CD8-positive, alpha-beta memory T cell (primary cell): ENCODE results near the gene SGK1. TPM values are rescaled to one million over a fixed set of nuclear protein-coding genes. Genes with fewer than 3 reads are reported as not detected.
"Not testable (repeated sequence)": the region's sequence is repeated elsewhere in the genome, so short reads cannot be mapped to it uniquely, and the experiment has no call there.

Source experiments
- CTCF ChIA-PET: fragments of 350-600 bp; sonication (Branson Sonifier 250); formaldehyde crosslinking; loops from one replicate; lab custom pipeline; 2021; ENCODE audit warnings: antibody characterized with exemption; lab: Charles Lee
- POLR2A ChIA-PET: fragments of 350-600 bp; sonication (Branson Sonifier 250); formaldehyde crosslinking; loops from one replicate; lab custom pipeline; 2021; ENCODE audit warnings: antibody characterized with exemption; lab: Charles Lee
- DNase-seq, 5 donors: peaks; one replicate each; pipeline versions ENCODE4 v3.0.0 to v3.0.0-alpha.2; 2020 to 2022; ENCODE audit warnings: mixed read lengths in 1 of 5
- H3K27ac ChIP-seq: one replicate; pipeline ENCODE4 v1.7.0; 2013; ENCODE audit warnings: low read depth, mild to moderate bottlenecking, low read length, moderate library complexity
- H3K27me3 ChIP-seq: 2 replicates; pipeline ENCODE4 v1.7.0; 2013; ENCODE audit warnings: low read length, mild to moderate bottlenecking; ENCODE audit not compliant: insufficient read depth, poor library complexity, severe bottlenecking
- H3K36me3 ChIP-seq: 2 replicates; pipeline ENCODE4 v1.7.0; 2013; ENCODE audit warnings: mild to moderate bottlenecking, low read length, moderate library complexity; ENCODE audit not compliant: insufficient read depth
- H3K4me1 ChIP-seq: 2 replicates; pipeline ENCODE4 v1.7.0; 2013; ENCODE audit warnings: mild to moderate bottlenecking, low read length, moderate library complexity; ENCODE audit not compliant: insufficient read depth
- H3K4me3 ChIP-seq: 2 replicates; pipeline ENCODE4 v1.7.0; 2013; ENCODE audit warnings: mild to moderate bottlenecking, low read length
- H3K9me3 ChIP-seq: 2 replicates; pipeline ENCODE4 v1.7.0; 2013; ENCODE audit warnings: mild to moderate bottlenecking, low read length
- H3K27ac Mint-ChIP-seq, 8 donors: one replicate each; pipeline ENCODE4 v1.8.0; 2020 to 2021; ENCODE audit warnings: mixed read lengths in 8 of 8, mild to moderate bottlenecking in 6 of 8, inconsistent platforms in 3 of 8, moderate library complexity in 3 of 8
- H3K27me3 Mint-ChIP-seq, 2 donors: one replicate each; pipeline ENCODE4 v1.8.0; 2020 to 2021; ENCODE audit warnings: mixed read lengths in 2 of 2, mild to moderate bottlenecking in 1 of 2, moderate library complexity in 1 of 2
- H3K36me3 Mint-ChIP-seq, 3 donors: one replicate each; pipeline ENCODE4 v1.8.0; 2020 to 2021; ENCODE audit warnings: mixed read lengths in 3 of 3, inconsistent platforms in 1 of 3, mild to moderate bottlenecking in 1 of 3
- H3K4me1 Mint-ChIP-seq, 3 donors: one replicate each; pipeline ENCODE4 v1.8.0; 2020 to 2021; ENCODE audit warnings: mixed read lengths in 3 of 3, inconsistent platforms in 1 of 3, mild to moderate bottlenecking in 1 of 3
- H3K4me3 Mint-ChIP-seq, 7 donors: one replicate each; pipeline ENCODE4 v1.8.0; 2020 to 2021; ENCODE audit warnings: mixed read lengths in 7 of 7, mild to moderate bottlenecking in 6 of 7, moderate library complexity in 4 of 7, inconsistent platforms in 2 of 7
- H3K9me3 Mint-ChIP-seq, 5 donors: one replicate each; pipeline ENCODE4 v1.8.0; 2020 to 2022; ENCODE audit warnings: mixed read lengths in 5 of 5, mild to moderate bottlenecking in 3 of 5, moderate library complexity in 2 of 5, inconsistent platforms in 1 of 5
- polyA plus RNA-seq: library from polyadenylated mRNA; unstranded; fragments of 300-500 nt; fragmentation: Illumina TruSeq; gene quantifications from one replicate; pipeline ENCODE4 v1.2.3, GENCODE V29; 2021
- total RNA-seq, 2 experiments: library from RNA; stranded (reverse); gene quantifications; one replicate each; pipeline ENCODE4 v1.2.3, GENCODE V29; 2021

SGK1 gene
- total and polyA plus RNA-seq, 3 experiments from 2014 or later, result 3.8 to 36.7 (median 36.5) TPM

DNA sequence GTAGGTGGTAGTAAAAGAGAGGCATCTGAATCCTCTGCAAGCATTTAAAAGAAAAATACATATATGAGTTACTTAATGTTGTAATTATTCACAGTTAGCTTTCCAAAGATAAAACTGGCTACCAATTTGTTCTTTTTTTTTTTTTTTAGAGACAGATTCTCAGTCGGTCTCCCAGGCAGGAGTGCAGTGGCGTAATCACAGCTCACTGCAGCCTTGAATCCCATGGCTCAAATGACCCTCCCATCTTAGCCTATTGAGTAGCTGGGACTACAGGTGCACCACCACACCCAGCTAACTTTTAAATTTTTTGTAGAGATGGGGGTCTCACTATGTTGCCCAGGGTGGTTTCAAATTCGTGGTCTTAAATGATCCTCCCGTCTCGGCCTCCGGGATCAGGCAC is 36.5 kb downstream of the SGK1 start:
- CTCF ChIA-PET, result interaction anchor here (0.6 to 1.5 kb wide), 2 partner anchors 8 to 35 kb away, joined by 3 to 4 read pairs; no protein-coding TSS in a partner anchor

DNA sequence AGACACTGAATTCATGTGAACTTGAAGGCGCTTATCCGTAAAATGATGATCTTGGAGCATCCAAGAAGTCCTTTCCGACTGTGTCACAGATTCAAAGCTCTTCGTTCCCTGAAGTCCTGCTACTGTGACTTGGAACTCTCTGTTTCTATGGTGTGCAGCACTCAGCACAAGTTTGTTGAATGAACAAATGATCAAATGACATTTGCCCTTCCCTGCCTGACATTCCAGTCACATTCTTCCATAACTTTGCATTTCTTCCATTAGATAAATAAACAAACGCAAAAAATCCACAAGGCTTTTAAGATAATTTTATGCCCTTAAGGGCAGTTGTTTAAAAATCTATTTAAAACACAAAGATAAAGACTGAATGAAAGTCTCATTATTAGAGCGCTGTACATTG is 39.9 kb downstream of the SGK1 start:
- peaks cover 20% of the 10 kb centered on the region for H3K4me1 ChIP-seq
- DNase-seq, result no peak
- Mint-ChIP-seq H3K4me3 (no peak overlapping the region), H3K27ac (no peak overlapping the region), H3K27me3 (no peaks in the 10 kb centered on the region), H3K4me1 (peaks cover 26 to 36% (median 31%) of the 10 kb centered on the region in 3 donors), H3K36me3 (no peaks in the 10 kb centered on the region), H3K9me3 (no peaks in the 10 kb centered on the region)
- POLR2A ChIA-PET, result no interaction called here
- H3K27ac ChIP-seq, result no peak overlapping the region
- CTCF ChIA-PET, result interaction anchor here (0.8 kb wide), 1 partner anchor 25 kb away, joined by 3 read pairs; no protein-coding TSS in a partner anchor
- no peaks in the 10 kb centered on the region for H3K36me3 ChIP-seq
- H3K9me3 ChIP-seq, result no peaks in the 10 kb centered on the region
- no peak overlapping the region for H3K4me3 ChIP-seq
- H3K27me3 ChIP-seq, result no peaks in the 10 kb centered on the region

More for the DNA sequence above, 36.5 kb downstream of the SGK1 start:
- Histone ChIP-seq H3K36me3 (no peaks in the 10 kb centered on the region), H3K27ac (no peak overlapping the region), H3K27me3 (no peaks in the 10 kb centered on the region), H3K9me3 (no peaks in the 10 kb centered on the region), H3K4me3 (no peak overlapping the region), H3K4me1 (peaks cover 15% of the 10 kb centered on the region)
- Mint-ChIP-seq H3K36me3 (no peaks in the 10 kb centered on the region), H3K4me3 (no peak overlapping the region), H3K9me3 (no peaks in the 10 kb centered on the region), H3K4me1 (peaks cover 18 to 27% (median 22%) of the 10 kb centered on the region in 3 donors), H3K27me3 (no peaks in the 10 kb centered on the region), H3K27ac (no peak overlapping the region)
- POLR2A ChIA-PET, result no interaction called here
- DNase-seq, result no peak

DNA sequence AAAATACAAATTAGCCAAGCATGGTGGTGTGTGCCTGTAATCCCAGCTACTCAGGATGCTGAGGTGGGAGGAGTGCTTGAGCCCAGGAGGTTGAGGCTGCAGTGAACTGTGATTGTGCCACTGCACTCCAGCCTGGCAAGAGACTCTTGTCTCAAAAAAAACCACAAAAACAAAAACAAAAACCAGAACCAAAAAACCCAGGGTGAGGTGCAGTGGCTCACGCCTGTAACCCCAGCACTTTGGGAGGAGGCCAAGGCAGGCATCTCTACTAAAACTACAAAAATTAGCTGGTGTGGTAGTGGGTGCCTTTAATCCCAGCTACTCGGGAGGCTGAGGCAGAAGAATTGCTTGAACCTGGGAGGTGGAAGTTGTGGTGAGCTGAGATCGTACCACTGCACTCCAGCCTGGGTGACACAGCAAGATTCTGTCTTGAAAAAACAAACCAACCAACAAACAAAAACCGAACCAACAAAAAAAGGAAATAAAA is 41.0 kb downstream of the SGK1 start:
- not testable (repeated sequence) for H3K27ac ChIP-seq, H3K4me3 ChIP-seq
- peak overlapping the region; percentile 60 to 82 (median 63) for H3K4me3 Mint-ChIP-seq

DNA sequence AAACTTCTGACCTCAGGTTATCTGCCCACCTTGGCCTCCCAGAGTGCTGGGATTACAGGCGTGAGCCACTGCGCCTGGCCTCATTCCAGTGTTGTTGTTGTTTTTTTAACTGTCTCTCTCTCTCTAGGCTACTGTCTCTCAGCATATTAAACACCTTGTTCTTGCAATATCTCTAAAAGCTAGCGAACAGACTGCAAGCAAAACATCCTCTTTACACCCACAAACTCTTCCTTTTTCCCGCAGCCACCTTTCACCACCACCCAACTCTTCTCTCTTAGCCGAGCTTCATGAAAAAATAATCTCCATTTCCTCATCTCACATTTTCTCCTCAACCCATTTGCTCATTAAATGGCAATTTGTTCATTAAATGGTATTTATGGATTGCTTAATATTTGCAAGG is 45.5 kb downstream of the SGK1 start:
- H3K4me1 Mint-ChIP-seq, result peaks cover 34 to 45% (median 39%) of the 10 kb centered on the region in 3 donors
- ChIA-PET POLR2A (no interaction called here), CTCF (interaction anchor here (0.9 kb wide), 1 partner anchor 43 kb away, joined by 3 read pairs; no protein-coding TSS in a partner anchor)
- peak overlapping the region in 7 of 8 donors; percentile 7 to 81 (median 47) for H3K27ac Mint-ChIP-seq
- no peaks in the 10 kb centered on the region for H3K27me3 Mint-ChIP-seq
- DNase-seq, result peak in 1 of 5 donors; percentile 30
- no peaks in the 10 kb centered on the region for H3K36me3 Mint-ChIP-seq
- H3K27ac ChIP-seq, result no peak overlapping the region
- no peaks in the 10 kb centered on the region for H3K9me3 ChIP-seq
- no peaks in the 10 kb centered on the region for H3K27me3 ChIP-seq
- no peak overlapping the region for H3K4me3 ChIP-seq
- H3K4me1 ChIP-seq, result peaks cover 31% of the 10 kb centered on the region
- H3K36me3 ChIP-seq, result no peaks in the 10 kb centered on the region
- no peaks in the 10 kb centered on the region for H3K9me3 Mint-ChIP-seq
- H3K4me3 Mint-ChIP-seq, result peak overlapping the region in 6 of 7 donors; percentile 13 to 64 (median 50)

More for the DNA sequence above, 41.0 kb downstream of the SGK1 start:
- CTCF ChIA-PET, POLR2A ChIA-PET, H3K9me3 Mint-ChIP-seq, H3K9me3 ChIP-seq, H3K27me3 ChIP-seq, H3K36me3 ChIP-seq, H3K27me3 Mint-ChIP-seq, H3K36me3 Mint-ChIP-seq: not testable (repeated sequence)
- peak in 2 of 5 donors; percentile 17 to 22 for DNase-seq
- Mint-ChIP-seq H3K4me1 (peaks cover 34 to 46% (median 40%) of the 10 kb centered on the region in 3 donors), H3K27ac (peak overlapping the region in 7 of 8 donors; percentile 39 to 88 (median 81))
- peaks cover 31% of the 10 kb centered on the region for H3K4me1 ChIP-seq

DNA sequence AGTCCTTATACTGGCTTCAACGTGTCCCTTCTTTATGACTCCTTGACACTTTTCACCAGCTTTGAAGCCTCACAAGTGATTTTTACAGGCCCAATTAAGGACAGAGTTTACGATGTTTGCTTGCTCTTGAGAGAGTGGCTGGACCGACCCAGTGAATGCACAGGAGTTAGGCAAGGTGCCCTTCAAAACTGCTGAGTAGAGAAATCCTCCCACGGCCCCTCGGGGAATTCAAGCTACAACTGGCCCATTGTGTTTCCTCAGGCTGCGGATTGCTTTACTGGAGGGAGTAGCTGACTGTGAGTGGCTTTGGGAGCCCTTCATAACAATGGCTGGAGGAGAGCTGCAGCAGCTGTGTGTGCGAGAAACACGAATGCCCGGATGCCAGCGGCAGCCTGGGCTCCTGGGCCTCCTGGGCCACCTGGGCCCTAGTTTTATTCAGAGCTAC is 50.0 kb downstream of the SGK1 start:
- H3K27ac ChIP-seq, result no peak overlapping the region
- H3K4me1 ChIP-seq, result peaks cover 15% of the 10 kb centered on the region
- H3K4me3 Mint-ChIP-seq, result no peak overlapping the region
- POLR2A ChIA-PET, result interaction anchor here (0.6 kb wide), 1 partner anchor 1261 kb away, joined by 3 read pairs; no protein-coding TSS in a partner anchor
- CTCF ChIA-PET, result no interaction called here
- no peaks in the 10 kb centered on the region for H3K36me3 Mint-ChIP-seq
- H3K27ac Mint-ChIP-seq, result peak overlapping the region in 1 of 8 donors; percentile 50
- no peaks in the 10 kb centered on the region for H3K27me3 ChIP-seq
- H3K4me1 Mint-ChIP-seq, result peaks cover 13 to 16% (median 14%) of the 10 kb centered on the region in 3 donors
- no peak overlapping the region for H3K4me3 ChIP-seq
- no peak for DNase-seq
- H3K9me3 ChIP-seq, result no peaks in the 10 kb centered on the region
- no peaks in the 10 kb centered on the region for H3K36me3 ChIP-seq
- no peaks in the 10 kb centered on the region for H3K9me3 Mint-ChIP-seq
- H3K27me3 Mint-ChIP-seq, result no peaks in the 10 kb centered on the region

DNA sequence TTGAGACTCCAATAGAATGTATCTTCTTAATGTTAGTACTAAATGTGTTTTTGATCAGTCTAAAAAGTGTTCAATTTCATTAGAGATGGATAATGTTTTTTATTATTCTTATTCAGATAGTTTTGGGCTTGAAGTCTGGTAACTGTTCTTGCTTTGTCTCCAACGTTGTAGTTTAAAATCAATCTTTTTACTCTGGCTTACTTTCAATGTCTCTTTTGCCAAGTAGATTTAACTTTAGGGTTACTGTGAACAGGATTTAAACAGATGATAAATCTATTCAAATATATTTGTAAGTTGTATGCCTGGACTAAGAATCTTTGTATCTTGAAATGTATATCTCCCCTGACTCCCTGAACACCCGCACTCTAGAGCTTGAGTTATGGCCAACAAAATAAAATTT is 51.1 kb downstream of the SGK1 start:
- Mint-ChIP-seq H3K27me3 (no peaks in the 10 kb centered on the region), H3K27ac (no peak overlapping the region), H3K4me1 (peaks cover 5% of the 10 kb centered on the region in 3 donors), H3K36me3 (no peaks in the 10 kb centered on the region), H3K4me3 (no peak overlapping the region), H3K9me3 (no peaks in the 10 kb centered on the region)
- ChIA-PET CTCF (no interaction called here), POLR2A (interaction anchor here (0.6 kb wide), 1 partner anchor 88 kb away, joined by 4 read pairs; no protein-coding TSS in a partner anchor)
- H3K4me1 ChIP-seq, result peaks cover 4% of the 10 kb centered on the region
- no peaks in the 10 kb centered on the region for H3K9me3 ChIP-seq
- H3K4me3 ChIP-seq, result no peak overlapping the region
- H3K27me3 ChIP-seq, result no peaks in the 10 kb centered on the region
- H3K36me3 ChIP-seq, result no peaks in the 10 kb centered on the region
- no peak for DNase-seq
- H3K27ac ChIP-seq, result no peak overlapping the region

DNA sequence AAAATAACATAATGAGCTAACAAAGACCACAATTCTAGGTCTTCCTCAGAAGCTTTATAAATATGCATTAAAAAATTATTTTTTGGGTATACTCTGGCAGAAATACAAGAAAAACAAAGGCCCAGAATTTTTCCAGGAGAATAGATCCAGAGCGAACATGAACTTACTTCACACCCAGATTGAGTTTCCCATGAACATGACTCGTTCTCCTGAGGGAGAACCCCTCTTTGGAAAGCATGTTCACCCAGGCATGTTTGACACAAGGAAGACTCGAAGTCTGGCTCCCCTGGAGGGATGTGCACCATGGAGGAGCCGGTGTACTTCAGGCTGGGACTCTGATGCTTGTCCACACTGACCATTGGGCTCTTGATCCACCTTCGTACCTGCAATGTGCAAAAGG is 56.1 kb downstream of the SGK1 start:
- Mint-ChIP-seq H3K36me3 (peaks cover 0 to under 1% (median 0%) of the 10 kb centered on the region in 3 donors), H3K27ac (no peak overlapping the region), H3K4me1 (no peaks in the 10 kb centered on the region), H3K9me3 (no peaks in the 10 kb centered on the region), H3K27me3 (no peaks in the 10 kb centered on the region), H3K4me3 (no peak overlapping the region)
- ChIA-PET POLR2A (no interaction called here), CTCF (no interaction called here)
- Histone ChIP-seq H3K4me1 (no peaks in the 10 kb centered on the region), H3K9me3 (no peaks in the 10 kb centered on the region), H3K36me3 (no peaks in the 10 kb centered on the region), H3K27me3 (no peaks in the 10 kb centered on the region), H3K4me3 (no peak overlapping the region), H3K27ac (no peak overlapping the region)
- no peak for DNase-seq

DNA sequence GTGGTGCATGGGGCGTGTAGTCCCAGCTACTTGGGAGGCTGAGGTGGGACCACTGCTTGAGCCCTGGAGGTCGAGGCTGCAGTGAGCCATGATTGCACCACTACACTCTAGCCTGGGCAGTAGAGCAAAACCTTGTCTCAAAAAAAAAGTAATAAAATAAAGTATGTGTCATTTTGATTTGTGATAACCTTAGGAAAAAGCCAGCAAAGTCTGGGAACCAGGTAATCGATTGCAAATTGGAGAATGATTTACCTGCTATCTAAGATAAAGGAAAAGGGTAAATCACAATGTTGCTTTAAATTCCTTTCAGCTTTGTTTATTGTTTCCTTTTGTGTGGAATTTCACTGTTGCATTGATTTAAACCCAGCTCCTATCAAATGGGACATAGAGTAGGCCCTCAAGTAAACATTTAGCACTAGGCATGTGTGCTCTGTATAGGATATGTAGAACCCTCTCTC is 59.0 kb downstream of the SGK1 start:
- peaks cover 0 to 7% (median 0%) of the 10 kb centered on the region in 3 donors for H3K36me3 Mint-ChIP-seq
- H3K27me3 ChIP-seq, result no peaks in the 10 kb centered on the region
- H3K9me3 Mint-ChIP-seq, result no peaks in the 10 kb centered on the region
- no peak overlapping the region for H3K27ac ChIP-seq
- H3K27me3 Mint-ChIP-seq, result no peaks in the 10 kb centered on the region
- no peaks in the 10 kb centered on the region for H3K4me1 ChIP-seq
- DNase-seq, result no peak
- no peak overlapping the region for H3K4me3 Mint-ChIP-seq
- ChIA-PET CTCF (no interaction called here), POLR2A (no interaction called here)
- no peak overlapping the region for H3K4me3 ChIP-seq
- no peaks in the 10 kb centered on the region for H3K4me1 Mint-ChIP-seq
- H3K36me3 ChIP-seq, result no peaks in the 10 kb centered on the region
- no peaks in the 10 kb centered on the region for H3K9me3 ChIP-seq
- no peak overlapping the region for H3K27ac Mint-ChIP-seq
